Upper lobe of right lung (tissue), 1 donor: ENCODE results near the gene KRT79. TPM values are rescaled to one million over a fixed set of nuclear protein-coding genes. Genes with fewer than 3 reads are reported as not detected.

Source experiments
- ATAC-seq: fragments of 200-7000 bp; cut with Tn5 transposase; one replicate; pipeline ENCODE4 v1.9.1; 2020; ENCODE audit warnings: mild to moderate bottlenecking, moderate library complexity
- DNase-seq: peaks from one replicate; pipeline ENCODE4 v3.0.0-alpha.2; 2020
- H3K27ac ChIP-seq: fragments of 200-600 bp; one replicate; pipeline ENCODE4 v1.8.0; 2022
- H3K27me3 ChIP-seq: fragments of 200-600 bp; one replicate; pipeline ENCODE4 v1.8.0; 2022; ENCODE audit warnings: mild to moderate bottlenecking
- H3K36me3 ChIP-seq: fragments of 200-600 bp; one replicate; pipeline ENCODE4 v1.8.0; 2022
- H3K4me1 ChIP-seq: fragments of 200-600 bp; one replicate; pipeline ENCODE4 v1.8.0; 2022
- H3K4me3 ChIP-seq: fragments of 200-600 bp; one replicate; pipeline ENCODE4 v1.8.0; 2022; ENCODE audit warnings: mild to moderate bottlenecking
- H3K9me3 ChIP-seq: fragments of 200-600 bp; one replicate; pipeline ENCODE4 v1.8.0; 2022
- CTCF ChIP-seq: fragments of 200-600 bp; IDR thresholded peaks from one replicate; pipeline ENCODE4 v1.8.0; 2022; ENCODE audit warnings: antibody characterized with exemption
- intact Hi-C: fragments of 100-400 bp; cut with DNase I; formaldehyde crosslinking; loops from one replicate; pipeline ENCODE4 v1.11.0; 2022
- total RNA-seq: library from RNA; stranded (reverse); fragmentation: NEBNext Ultra II Directional; extraction: Animal tissue kit (Norgen Biotek cat#: 25700); gene quantifications from one replicate; pipeline ENCODE4 v1.2.1, GENCODE V29; 2021
- donor health status: DM: no; HTN: yes; CAD: no; lungs with severe emphysema.

Gene KRT79
- total RNA-seq, 1 donor from 2014 or later, result 5.4 TPM

GRCh38 chr12:52828591-52829021, 5.5 kb downstream of the KRT79 start:
- DNase-seq, result no peak
- no peaks in the 10 kb centered on the region for H3K4me1 ChIP-seq

GRCh38 chr12:52828156-52828555, 6.0 kb downstream of the KRT79 start:
- Histone ChIP-seq H3K27ac (no peak overlapping the region), H3K4me1 (no peaks in the 10 kb centered on the region), H3K9me3 (no peaks in the 10 kb centered on the region), H3K4me3 (no peak overlapping the region), H3K36me3 (no peaks in the 10 kb centered on the region), H3K27me3 (peaks cover 5% of the 10 kb centered on the region)
- no peak for TF ChIP-seq CTCF
- ATAC-seq, result no peak
- DNase-seq, result no peak
- intact Hi-C loops, result no loop called here

More at GRCh38 chr12:52828591-52829021, 5.5 kb downstream of the KRT79 start:
- Histone ChIP-seq H3K27ac (no peak overlapping the region), H3K4me3 (no peak overlapping the region), H3K27me3 (peaks cover under 1% of the 10 kb centered on the region), H3K36me3 (no peaks in the 10 kb centered on the region), H3K9me3 (no peaks in the 10 kb centered on the region)
- intact Hi-C loops, result no loop called here
- no peak for TF ChIP-seq CTCF
- peak; percentile 41 for ATAC-seq

- ATAC-seq (no peak), DNase-seq (no peak)
- Histone ChIP-seq H3K27ac (no peak overlapping the region), H3K36me3 (no peaks in the 10 kb centered on the region), H3K9me3 (no peaks in the 10 kb centered on the region), H3K4me1 (no peaks in the 10 kb centered on the region), H3K27me3 (peaks cover 7% of the 10 kb centered on the region), H3K4me3 (no peak overlapping the region)
- intact Hi-C loops, result no loop called here
- no peak for TF ChIP-seq CTCF
Measured at GRCh38 chr12:52827499-52828090, 6.5 kb downstream of the KRT79 start.

- no peak for DNase-seq
- Histone ChIP-seq H3K27ac (no peak overlapping the region), H3K4me1 (peaks cover 4% of the 10 kb centered on the region), H3K4me3 (no peak overlapping the region), H3K36me3 (no peaks in the 10 kb centered on the region), H3K9me3 (no peaks in the 10 kb centered on the region), H3K27me3 (peaks cover 7% of the 10 kb centered on the region)
- TF ChIP-seq CTCF, result no peak
- intact Hi-C loops, result no loop called here
- peak; percentile 19 for ATAC-seq
Measured at GRCh38 chr12:52826611-52827498, 7.3 kb downstream of the KRT79 start.

- Histone ChIP-seq H3K9me3 (no peaks in the 10 kb centered on the region), H3K27ac (no peak overlapping the region), H3K36me3 (no peaks in the 10 kb centered on the region), H3K4me1 (peaks cover 4% of the 10 kb centered on the region), H3K27me3 (peaks cover 7% of the 10 kb centered on the region), H3K4me3 (no peak overlapping the region)
- DNase-seq (no peak), ATAC-seq (no peak)
- intact Hi-C loops, result no loop called here
- TF ChIP-seq CTCF, result no peak
Measured at GRCh38 chr12:52825961-52826360, 8.2 kb downstream of the KRT79 start.
